ENCODE results near the gene KRT15.

DNA sequence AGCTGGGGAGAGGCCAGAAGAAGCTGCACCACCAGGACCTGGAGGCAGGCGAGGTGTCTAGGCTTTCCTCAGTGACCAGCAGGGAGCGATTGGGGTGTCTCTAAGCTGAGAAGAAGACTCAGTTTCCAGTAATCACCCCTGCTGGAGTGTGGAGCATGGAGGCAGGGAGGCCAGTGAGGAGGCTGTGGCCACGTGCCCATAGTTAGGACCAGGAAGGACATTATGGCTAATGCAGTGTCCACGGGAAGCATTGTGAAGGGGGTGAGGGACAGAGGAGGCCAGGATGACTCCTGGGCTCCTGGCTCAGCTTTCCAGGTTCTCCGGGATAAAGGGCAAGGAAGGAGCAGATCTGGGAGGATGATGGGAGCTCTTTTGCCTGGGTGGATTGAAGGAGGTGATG is 19.0 kb downstream of the KRT15 start:
- TF ChIP-seq, protein P1, sequence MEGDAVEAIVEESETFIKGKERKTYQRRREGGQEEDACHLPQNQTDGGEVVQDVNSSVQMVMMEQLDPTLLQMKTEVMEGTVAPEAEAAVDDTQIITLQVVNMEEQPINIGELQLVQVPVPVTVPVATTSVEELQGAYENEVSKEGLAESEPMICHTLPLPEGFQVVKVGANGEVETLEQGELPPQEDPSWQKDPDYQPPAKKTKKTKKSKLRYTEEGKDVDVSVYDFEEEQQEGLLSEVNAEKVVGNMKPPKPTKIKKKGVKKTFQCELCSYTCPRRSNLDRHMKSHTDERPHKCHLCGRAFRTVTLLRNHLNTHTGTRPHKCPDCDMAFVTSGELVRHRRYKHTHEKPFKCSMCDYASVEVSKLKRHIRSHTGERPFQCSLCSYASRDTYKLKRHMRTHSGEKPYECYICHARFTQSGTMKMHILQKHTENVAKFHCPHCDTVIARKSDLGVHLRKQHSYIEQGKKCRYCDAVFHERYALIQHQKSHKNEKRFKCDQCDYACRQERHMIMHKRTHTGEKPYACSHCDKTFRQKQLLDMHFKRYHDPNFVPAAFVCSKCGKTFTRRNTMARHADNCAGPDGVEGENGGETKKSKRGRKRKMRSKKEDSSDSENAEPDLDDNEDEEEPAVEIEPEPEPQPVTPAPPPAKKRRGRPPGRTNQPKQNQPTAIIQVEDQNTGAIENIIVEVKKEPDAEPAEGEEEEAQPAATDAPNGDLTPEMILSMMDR (IDR thresholded peaks at IDR 0.05; ENCODE audit: low read length), result no peak
- TF ChIP-seq EZH2 (optimal IDR thresholded peaks at IDR 0.05; ENCODE audit: low read depth, low read length), result no peak
